HEK293 (cell line): Measurements from ENCODE around the gene OR1L8.

Source experiments
- CTCF ChIP-seq: fragments of 450-650 bp; formaldehyde crosslinking; IDR thresholded peaks from 2 replicates; pipeline ENCODE4 v1.5.1; 2016; ENCODE audit warnings: missing biosample characterization, missing genetic modification characterization
- ZNF837 ChIP-seq: fragments of 450-650 bp; formaldehyde crosslinking; IDR thresholded peaks from 2 replicates; pipeline ENCODE4 v1.5.1; 2016; ENCODE audit warnings: missing biosample characterization, missing genetic modification characterization
- TF ChIP-seq, protein P1 (sequence below): fragments of 450-650 bp; formaldehyde crosslinking; IDR thresholded peaks from 2 replicates; pipeline ENCODE4 v1.5.1; 2016; ENCODE audit warnings: missing biosample characterization, missing genetic modification characterization
- TF ChIP-seq, protein P2 (sequence below): fragments of 450-650 bp; formaldehyde crosslinking; IDR thresholded peaks from 2 replicates; pipeline ENCODE4 v1.5.1; 2016; ENCODE audit warnings: missing biosample characterization, missing genetic modification characterization

GRCh38 chr9:122552812-122553211, 30.4 kb downstream of the OR1L8 start, which contains the start of gene OR1N2:
- no peak for TF ChIP-seq ZNF837 (tag by site-specific recombination)
- TF ChIP-seq, protein P1, sequence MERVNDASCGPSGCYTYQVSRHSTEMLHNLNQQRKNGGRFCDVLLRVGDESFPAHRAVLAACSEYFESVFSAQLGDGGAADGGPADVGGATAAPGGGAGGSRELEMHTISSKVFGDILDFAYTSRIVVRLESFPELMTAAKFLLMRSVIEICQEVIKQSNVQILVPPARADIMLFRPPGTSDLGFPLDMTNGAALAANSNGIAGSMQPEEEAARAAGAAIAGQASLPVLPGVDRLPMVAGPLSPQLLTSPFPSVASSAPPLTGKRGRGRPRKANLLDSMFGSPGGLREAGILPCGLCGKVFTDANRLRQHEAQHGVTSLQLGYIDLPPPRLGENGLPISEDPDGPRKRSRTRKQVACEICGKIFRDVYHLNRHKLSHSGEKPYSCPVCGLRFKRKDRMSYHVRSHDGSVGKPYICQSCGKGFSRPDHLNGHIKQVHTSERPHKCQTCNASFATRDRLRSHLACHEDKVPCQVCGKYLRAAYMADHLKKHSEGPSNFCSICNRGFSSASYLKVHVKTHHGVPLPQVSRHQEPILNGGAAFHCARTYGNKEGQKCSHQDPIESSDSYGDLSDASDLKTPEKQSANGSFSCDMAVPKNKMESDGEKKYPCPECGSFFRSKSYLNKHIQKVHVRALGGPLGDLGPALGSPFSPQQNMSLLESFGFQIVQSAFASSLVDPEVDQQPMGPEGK (tag by site-specific recombination): no peak
- no peak for TF ChIP-seq CTCF (tag by site-specific recombination)
- TF ChIP-seq, protein P2, sequence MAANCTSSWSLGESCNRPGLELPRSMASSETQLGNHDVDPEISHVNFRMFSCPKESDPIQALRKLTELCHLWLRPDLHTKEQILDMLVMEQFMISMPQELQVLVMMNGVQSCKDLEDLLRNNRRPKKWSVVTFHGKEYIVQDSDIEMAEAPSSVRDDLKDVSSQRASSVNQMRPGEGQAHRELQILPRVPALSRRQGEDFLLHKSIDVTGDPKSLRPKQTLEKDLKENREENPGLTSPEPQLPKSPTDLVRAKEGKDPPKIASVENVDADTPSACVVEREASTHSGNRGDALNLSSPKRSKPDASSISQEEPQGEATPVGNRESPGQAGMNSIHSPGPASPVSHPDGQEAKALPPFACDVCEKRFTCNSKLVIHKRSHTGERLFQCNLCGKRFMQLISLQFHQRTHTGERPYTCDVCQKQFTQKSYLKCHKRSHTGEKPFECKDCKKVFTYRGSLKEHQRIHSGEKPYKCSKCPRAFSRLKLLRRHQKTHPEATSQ (tag by site-specific recombination): no peak
